Inflammatory macrophage (primary cell): ENCODE measurements around the gene CES2.
"Not testable (repeated sequence)": the region's sequence is repeated elsewhere in the genome, so short reads cannot be mapped to it uniquely, and the experiment has no call there.

Source experiments
- DNase-seq, 2 donors: peaks; one replicate each; pipeline ENCODE4 v3.0.0-alpha.2; 2020 to 2022
- total RNA-seq, 18 experiments: gene quantifications; one replicate each; lab custom pipeline; 2026; ENCODE audit warnings: mixed read lengths in 6 of 18, inconsistent platforms in 2 of 18; lab: John Stamatoyannopoulos, UW

Gene CES2
- total RNA-seq: 15.7 to 38.4 (median 26.1) reads per million in 18 experiments

GRCh38 chr16:66935314-66936011 lies at the start of gene CES2:
Gene CES2, plus strand, starts transcription at chr16:66935516. Its CDS starts 120 bp downstream, at chr16:66935636.
- no peak for DNase-seq

- no peak for DNase-seq
These were observed 49.0 kb upstream of the CES2 start for GRCh38 chr16:66886321-66886720.

- DNase-seq: no peak
These were observed 48.4 kb upstream of the CES2 start for GRCh38 chr16:66886914-66887313.

DNA sequence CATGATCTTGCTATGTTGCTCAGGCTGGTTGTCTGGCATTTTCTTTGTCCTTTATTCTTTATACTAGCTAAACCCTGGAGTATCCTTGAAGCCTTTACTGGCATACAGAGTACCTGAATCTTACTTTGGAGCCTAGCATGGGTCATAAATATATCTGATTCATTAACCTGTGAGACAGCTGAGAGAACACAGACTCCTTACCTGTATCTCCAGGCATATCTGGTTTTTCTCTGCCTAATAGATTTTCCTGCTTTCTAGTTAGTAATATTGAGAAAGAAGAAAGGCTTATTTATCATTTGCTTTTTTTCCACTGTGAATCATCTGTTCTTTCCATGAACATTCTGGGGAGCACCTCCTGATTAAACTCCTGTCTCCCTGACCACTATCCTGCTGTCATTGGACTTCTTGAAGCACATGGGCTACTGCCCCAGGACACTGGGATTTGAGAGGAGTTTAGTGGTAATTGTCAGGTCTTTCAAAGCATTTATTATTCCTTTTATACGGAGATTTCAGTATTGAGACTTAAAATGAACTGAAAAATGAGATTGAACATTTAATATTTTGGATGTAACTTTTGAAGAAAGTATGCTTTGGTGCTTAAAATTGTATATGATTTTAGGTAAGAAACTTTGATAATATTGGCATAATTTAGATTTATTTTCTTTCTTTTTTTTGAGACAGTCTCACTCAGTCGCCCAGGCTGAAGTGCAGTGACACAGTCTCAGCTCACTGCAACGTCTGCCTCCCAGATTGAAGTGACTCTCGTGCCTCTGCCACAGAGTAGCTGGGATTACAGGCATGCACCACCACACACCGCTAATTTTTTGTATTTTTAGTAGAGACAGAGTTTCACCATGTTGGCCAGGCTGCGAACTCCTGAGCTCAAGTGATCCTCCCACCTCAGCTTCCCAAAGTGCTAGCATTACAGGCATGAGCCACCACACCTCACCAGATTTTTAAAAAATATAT lies 46.4 kb upstream of the CES2 start:
- no peak for DNase-seq

GRCh38 chr16:66889622-66890021 lies 45.7 kb upstream of the CES2 start:
- DNase-seq: no peak

DNA sequence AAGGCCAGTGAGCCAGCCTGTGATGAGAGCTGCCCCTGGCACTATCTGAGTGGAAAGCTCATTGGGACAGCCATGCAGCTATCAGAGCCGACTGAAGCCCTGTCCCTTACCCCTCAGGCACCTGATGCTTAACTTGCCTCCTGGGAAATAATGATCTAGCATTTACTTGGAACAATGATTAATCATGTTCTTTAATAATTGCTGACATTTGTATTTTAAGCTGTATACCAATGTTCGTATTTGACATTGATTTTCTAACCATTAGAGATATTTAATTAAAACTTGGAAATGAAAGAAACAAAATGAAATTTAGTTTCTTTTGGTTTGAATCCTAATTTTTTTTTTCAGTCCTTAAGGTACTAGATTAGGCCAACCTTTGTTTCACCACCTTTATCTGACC lies 44.5 kb upstream of the CES2 start:
- no peak for DNase-seq

DNA sequence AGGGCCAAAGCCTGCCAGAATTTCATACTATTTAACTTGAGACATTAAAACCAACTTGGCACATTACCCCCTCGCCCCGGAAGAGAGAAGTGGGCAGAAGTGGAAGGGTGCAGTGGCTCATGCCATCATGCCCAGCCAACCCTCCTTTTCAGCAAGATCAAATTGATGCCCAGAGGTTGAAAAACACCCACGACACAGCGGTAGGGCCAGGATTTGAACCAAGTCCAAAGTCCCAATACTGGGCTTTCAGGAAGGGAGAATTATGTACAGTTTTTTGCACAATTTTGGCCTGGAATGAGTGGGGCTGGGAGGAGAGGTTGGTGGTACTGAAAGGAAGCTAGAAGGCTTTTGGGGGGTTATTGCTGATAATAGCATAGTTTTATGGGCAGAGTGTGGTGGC lies 44.0 kb upstream of the CES2 start:
- no peak for DNase-seq

GRCh38 chr16:66891797-66892196 lies 43.5 kb upstream of the CES2 start:
- no peak for DNase-seq

DNA sequence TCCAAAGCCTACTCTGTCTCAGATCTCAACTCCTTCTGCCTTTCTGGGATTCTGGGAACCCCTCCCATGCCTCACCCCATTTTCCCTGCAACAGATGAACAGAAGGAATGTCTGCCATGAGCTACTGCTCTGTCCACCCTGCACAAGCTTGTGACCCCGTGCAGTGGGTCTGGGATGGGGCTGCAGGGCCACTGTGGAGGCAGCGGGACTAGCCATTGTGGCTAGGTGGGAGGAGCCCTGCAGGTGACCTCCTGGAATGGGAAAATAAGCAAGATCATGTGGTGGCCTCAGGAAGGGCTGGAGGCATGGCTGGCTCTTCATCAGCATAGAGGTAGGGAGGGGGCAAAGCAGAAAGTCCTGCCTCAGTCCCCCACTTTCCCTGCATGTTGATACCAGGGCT lies 41.3 kb upstream of the CES2 start:
- DNase-seq: no peak

- DNase-seq: peak; percentile 79 to 83
These were observed 40.2 kb upstream of the CES2 start for GRCh38 chr16:66894948-66895688.

DNA sequence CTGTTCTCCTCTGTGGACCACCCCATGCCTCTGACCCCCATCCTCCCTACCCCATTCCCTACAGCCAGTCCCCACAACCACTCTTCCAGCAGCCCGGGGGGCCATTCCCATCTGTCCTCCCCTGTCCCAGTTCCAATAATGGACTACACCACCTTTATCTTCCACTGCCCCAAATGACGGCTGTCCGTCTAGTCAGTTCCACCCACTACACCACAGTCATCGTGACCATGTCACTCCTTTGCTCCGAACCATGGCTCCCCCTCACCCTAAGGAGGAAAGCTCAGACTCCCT lies 39.7 kb upstream of the CES2 start:
- no peak for DNase-seq

DNA sequence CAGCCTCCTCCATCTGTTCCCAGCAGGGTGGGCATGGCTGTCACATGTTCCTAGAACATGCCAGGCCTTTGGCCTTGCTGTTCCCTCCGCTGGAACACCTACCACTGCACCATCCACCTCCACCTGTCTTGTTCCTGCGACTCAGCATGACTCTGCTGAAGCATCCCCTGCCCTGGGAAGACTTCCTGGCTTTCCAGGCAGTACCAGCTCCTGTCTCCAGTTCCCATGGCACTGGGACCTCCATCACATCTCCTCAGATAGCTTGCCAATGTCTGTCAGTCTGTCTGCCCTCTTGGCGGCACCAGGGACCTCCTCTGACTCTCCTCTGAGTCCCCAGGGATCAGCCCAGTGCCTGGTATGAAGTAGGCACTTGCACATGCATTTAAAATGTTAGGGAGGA lies 39.3 kb upstream of the CES2 start:
- no peak for DNase-seq

- DNase-seq: not testable (repeated sequence)
These were observed 38.6 kb upstream of the CES2 start for GRCh38 chr16:66896682-66897081.

DNA sequence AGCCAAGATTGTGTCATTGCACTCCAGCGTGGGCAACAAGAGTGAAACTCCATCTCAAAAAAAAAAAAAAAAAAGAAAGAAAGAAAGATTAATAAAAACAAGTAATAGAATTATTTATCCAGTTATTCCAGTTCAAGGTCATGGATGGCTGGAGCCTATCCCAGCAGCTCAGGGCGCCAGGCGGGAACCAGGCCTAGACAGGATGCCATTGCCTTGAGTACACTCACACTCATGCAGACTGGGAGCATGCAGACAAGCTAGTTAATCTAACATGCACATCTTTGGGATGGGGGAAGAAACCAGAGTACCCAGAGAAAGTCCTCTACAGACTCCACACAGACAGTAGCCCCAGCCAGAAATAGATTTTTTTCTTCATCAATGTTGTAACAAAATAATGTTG lies 37.1 kb upstream of the CES2 start:
- DNase-seq: no peak

GRCh38 chr16:66898933-66899309 lies 36.4 kb upstream of the CES2 start:
- no peak for DNase-seq

DNA sequence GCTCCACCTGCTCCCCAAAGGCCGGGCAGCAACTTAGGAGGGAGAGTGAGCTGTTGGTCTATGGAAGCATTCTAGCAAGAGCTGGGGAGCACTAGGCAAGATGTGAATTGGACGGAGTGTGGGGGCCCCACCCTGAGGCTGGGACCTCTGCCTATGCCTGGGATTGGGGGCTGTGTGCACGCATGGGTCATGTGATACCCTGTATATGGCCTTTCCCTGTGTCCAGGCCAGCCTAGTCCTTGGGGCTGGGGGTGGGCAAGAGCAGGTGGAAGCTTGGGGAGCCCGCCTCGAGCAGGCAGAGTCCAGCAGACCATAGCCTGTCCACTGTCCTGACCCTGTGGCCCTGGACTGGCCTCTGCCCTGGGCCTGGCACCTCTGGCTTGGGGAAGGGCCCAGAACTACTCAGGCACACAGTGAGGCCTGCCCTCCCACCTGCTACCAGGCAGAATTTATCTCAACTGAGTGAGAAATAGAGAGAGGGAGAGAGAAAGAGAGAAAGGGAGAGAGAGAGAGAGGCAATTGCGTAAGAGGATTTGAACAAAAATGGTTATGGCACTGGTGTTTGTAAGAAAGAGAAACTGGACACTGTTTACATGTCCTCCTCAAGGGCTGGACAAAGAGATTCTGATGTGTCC lies 35.9 kb upstream of the CES2 start:
- DNase-seq: no peak

DNA sequence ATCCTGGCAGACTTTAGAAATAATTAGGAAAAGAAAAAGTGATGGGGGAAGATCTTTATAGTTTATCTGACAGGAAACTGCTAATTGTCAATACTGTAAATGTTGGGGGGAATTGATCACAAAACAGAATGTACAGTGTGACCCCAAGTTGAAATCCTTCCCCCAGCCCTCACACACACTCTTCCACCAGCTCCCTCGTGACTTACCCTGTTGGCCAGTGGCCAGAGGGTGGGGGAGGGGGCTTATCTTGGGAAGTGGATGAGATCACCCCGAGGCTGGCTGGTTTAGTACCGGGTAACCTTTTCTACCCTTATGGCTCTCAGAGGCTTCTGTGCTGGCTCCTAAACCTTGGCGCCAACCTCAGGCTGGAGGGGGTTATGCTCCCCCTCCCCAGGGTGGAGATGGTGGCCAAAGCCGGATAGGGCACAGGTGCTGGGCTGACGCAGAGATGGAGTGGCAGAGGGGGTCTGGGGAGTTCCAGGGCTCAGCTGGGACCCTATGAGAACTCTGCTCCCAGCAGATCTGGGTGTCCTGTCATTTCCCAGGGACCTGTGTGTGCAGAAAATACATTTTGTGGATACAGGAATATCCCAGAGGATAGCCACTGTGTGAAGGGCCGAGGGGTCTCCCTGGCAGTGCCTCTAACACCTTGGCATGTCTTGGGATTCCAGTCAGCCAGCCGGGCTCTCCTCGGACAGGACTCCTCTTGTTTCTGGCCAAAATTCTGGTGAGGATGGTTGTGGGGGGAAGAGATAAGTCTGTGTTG lies 35.2 kb upstream of the CES2 start:
- DNase-seq: peak in 1 of 2 donors; percentile 55

DNA sequence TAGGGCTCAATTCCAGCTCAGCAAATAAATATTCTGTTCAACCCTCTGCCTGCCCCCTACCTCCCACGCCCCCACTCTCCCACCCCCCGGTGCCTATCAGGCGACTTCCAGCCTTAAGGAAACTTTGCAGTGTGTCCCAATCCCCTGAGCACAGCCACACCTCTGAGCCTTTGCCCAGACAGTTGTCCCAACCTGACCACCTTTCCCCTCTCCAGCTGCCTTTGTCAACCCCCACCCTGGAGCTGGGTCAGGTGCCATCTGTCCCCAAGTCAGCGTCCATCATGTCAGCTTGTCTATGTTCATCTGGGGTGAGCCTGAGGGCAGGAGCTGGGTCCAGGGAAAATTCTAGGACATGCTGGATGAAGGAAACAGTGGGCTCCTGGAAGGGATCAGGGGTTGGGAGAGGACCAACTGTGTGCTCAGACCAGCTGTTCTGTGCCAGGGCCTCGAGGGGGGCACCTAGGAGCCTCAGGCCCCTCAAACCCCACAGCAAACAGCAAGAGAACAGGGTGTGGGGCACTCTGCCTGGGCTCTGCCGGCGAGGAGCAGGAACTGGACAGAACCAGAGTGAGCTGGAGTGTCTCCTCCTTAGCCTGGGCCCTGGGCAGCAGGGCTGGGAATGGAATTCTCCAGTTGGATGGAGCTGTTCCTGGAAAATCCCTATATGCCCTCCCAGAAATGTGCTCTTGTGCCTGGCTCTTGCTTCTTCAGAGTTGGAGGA lies 34.4 kb upstream of the CES2 start:
- DNase-seq: no peak

DNA sequence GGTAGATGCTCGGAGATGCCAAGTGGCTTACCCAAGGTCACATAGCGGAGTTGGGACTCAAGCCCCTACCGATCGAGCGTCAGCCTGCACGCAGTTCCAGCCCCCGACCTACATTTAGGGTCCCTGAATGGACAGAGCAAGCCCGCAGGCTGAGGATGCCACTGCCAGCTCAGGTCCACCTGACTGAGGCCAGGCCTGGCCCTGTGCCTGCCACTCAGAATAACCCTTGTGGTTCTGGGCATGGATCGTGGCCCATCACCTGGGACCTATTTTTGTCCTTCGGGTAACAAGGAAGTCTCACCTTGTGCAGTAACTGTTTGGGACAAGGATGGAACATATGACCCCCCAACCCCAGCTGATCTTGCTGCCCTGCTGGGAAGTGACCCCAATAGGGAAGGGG lies 33.7 kb upstream of the CES2 start:
- no peak for DNase-seq

DNA sequence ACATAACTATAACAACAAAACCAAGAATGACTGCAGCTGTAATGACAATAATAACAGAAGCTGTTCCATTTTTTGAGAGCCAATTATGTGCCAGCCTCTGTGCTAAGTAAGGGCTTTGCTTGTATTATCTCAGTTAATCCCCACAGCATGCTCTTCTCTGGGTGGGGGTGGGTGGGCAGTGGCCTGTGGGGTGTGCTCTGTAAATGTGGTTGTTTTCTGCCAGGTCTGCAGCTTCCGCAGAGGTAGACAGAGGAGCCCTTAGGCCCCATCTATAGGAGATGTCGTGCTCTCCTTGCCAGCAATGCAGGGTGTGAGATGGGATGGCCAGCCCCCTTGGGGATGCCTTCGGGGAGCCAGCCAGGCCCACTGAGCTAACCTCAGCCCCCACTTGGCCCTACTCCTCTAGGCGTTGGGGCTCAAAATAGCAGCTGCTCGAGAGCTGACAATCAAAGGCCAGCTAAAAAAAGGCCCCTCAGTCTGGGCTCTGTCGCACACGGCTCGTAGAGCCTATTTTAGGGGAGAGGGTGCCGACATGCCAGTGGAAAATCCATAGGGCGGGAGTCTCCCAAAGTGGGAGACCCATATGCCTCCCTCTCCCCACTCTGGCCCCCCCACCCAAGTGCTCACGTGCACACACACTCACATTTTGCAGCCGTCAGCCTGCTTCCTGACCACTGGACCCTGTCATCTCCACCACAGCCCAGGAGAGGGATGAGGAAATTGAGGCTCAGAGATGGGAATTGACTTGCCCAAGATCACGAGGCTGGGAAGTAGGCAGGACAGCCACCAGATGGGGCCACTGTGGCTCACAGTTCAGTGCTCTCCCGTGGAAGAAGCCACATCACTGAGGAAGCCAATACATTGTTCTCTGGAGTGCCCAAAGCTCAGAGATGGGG lies 32.4 kb upstream of the CES2 start:
- DNase-seq: peak in 1 of 2 donors; percentile 24
